Amniotic stem cell (primary cell): ENCODE data around the gene GNAS-AS1.

Source experiments
- DNase-seq: peaks from one replicate; lab custom pipeline; 2025; lab: John Stamatoyannopoulos, UW

GNAS-AS1 gene

GRCh38 chr20:58778760-58779159 lies 71.9 kb downstream of the GNAS-AS1 start:
- DNase-seq: no peak

GRCh38 chr20:58777657-58778056 lies 73.0 kb downstream of the GNAS-AS1 start:
- no peak for DNase-seq

- no peak for DNase-seq
Measured at GRCh38 chr20:58776109-58776508, 74.6 kb downstream of the GNAS-AS1 start.

GRCh38 chr20:58775371-58775770 lies 75.3 kb downstream of the GNAS-AS1 start:
- DNase-seq: no peak

- DNase-seq: no peak
Measured at GRCh38 chr20:58774667-58775263, 75.9 kb downstream of the GNAS-AS1 start.

GRCh38 chr20:58774214-58774613 lies 76.5 kb downstream of the GNAS-AS1 start:
- no peak for DNase-seq

GRCh38 chr20:58772786-58773185 lies 77.9 kb downstream of the GNAS-AS1 start:
- DNase-seq: no peak
